Measurements from ENCODE around the gene SAAL1. TPM values are rescaled to one million over a fixed set of nuclear protein-coding genes. Genes with fewer than 3 reads are reported as not detected.

The SAAL1 gene
- total RNA-seq, 2 donors from 2014 or later: 11.5 to 22.2 TPM

- no peak for TF ChIP-seq CTCF (IDR thresholded peaks at IDR 0.05)
- H3K27ac ChIP-seq: no peak overlapping the region
- no peaks in the 10 kb centered on the region for H3K27me3 ChIP-seq
- no peaks in the 10 kb centered on the region for H3K9me3 ChIP-seq
- no peak overlapping the region for H3K9ac ChIP-seq (ENCODE audit: low read depth in 2 of 2, low read length in 2 of 2)
- H3K4me3 ChIP-seq: no peak overlapping the region
- no peaks in the 10 kb centered on the region for H3K4me1 ChIP-seq
- no peaks in the 10 kb centered on the region for H3K36me3 ChIP-seq
- DNase-seq: no peak
- intact Hi-C loops (cut with DNase I): no loop called here
These were observed 42.8 kb downstream of the SAAL1 start for GRCh38 chr11:18063125-18063524.

- H3K27ac ChIP-seq: no peak overlapping the region
- H3K36me3 ChIP-seq: no peaks in the 10 kb centered on the region
- DNase-seq: no peak
- TF ChIP-seq CTCF (IDR thresholded peaks at IDR 0.05): no peak
- intact Hi-C loops (cut with DNase I): no loop called here
- no peaks in the 10 kb centered on the region for H3K27me3 ChIP-seq
- H3K4me3 ChIP-seq: no peak overlapping the region
- H3K9me3 ChIP-seq: no peaks in the 10 kb centered on the region
- H3K4me1 ChIP-seq: no peaks in the 10 kb centered on the region
- H3K9ac ChIP-seq (ENCODE audit: low read depth in 2 of 2, low read length in 2 of 2): no peak overlapping the region
These were observed 44.5 kb downstream of the SAAL1 start for GRCh38 chr11:18061351-18061750.

GRCh38 chr11:18056561-18057181, 49.2 kb downstream of the SAAL1 start:
- no peak for TF ChIP-seq CTCF (IDR thresholded peaks at IDR 0.05)
- Histone ChIP-seq H3K27ac (no peak overlapping the region), H3K4me1 (no peaks in the 10 kb centered on the region), H3K27me3 (no peaks in the 10 kb centered on the region), H3K9ac (ENCODE audit: low read depth in 2 of 2, low read length in 2 of 2) (no peak overlapping the region), H3K36me3 (no peaks in the 10 kb centered on the region), H3K9me3 (no peaks in the 10 kb centered on the region), H3K4me3 (no peak overlapping the region)
- DNase-seq: no peak
- intact Hi-C loops (cut with DNase I): no loop called here

GRCh38 chr11:18054511-18055103, 51.3 kb downstream of the SAAL1 start:
- intact Hi-C loops (cut with DNase I): no loop called here
- H3K4me1 ChIP-seq: no peaks in the 10 kb centered on the region
- H3K27me3 ChIP-seq: no peaks in the 10 kb centered on the region
- H3K9me3 ChIP-seq: no peaks in the 10 kb centered on the region
- no peak overlapping the region for H3K4me3 ChIP-seq
- H3K9ac ChIP-seq (ENCODE audit: low read depth in 2 of 2, low read length in 2 of 2): no peak overlapping the region
- no peak for TF ChIP-seq CTCF (IDR thresholded peaks at IDR 0.05)
- H3K36me3 ChIP-seq: no peaks in the 10 kb centered on the region
- DNase-seq: no peak
- no peak overlapping the region for H3K27ac ChIP-seq

- no peaks in the 10 kb centered on the region for H3K9me3 ChIP-seq
- intact Hi-C loops (cut with DNase I): no loop called here
- peaks cover 5% of the 10 kb centered on the region for H3K27me3 ChIP-seq
- H3K27ac ChIP-seq: no peak overlapping the region
- peaks cover 2% of the 10 kb centered on the region for H3K4me1 ChIP-seq
- no peak for TF ChIP-seq CTCF (IDR thresholded peaks at IDR 0.05)
- no peak for DNase-seq
- no peak overlapping the region for H3K9ac ChIP-seq (ENCODE audit: low read depth in 2 of 2, low read length in 2 of 2)
- no peaks in the 10 kb centered on the region for H3K36me3 ChIP-seq
- H3K4me3 ChIP-seq: no peak overlapping the region
These were observed 55.0 kb downstream of the SAAL1 start for GRCh38 chr11:18050848-18051247.
